Stimulated activated CD8-positive, alpha-beta memory T cell treated with anti-CD3 and anti-CD28 coated beads, Interleukin-7, amount 100 ng/mL, for 4 hours (primary cell): ENCODE results near the gene SNX1.

Experiments
- DNase-seq, 2 donors: peaks; one replicate each; pipeline ENCODE4 v3.0.0-alpha.2; 2020; ENCODE audit warnings: low read depth in 2 of 2

The SNX1 gene

GRCh38 chr15:64163659-64164362 lies 68.0 kb downstream of the SNX1 start:
- no peak for DNase-seq

DNA sequence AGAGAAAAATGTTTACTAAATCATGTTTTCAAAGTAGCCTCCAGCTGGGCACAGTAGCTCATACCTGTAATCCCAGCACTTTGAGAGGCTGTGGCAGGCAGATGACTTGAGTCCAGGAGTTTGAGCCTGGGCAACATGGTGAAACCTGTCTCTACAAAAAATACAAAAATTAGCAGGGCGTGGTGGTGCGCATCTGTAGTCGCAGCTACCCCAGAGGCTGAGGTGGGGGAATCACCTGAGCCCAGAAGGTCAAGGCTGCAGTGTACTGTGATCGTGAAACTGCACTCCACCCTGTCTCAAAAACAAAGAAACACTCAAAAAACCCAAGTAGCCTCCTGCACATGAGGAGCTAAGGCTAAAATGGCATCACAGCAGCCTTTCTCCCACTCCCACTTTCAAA lies 68.7 kb downstream of the SNX1 start:
- DNase-seq = no peak

GRCh38 chr15:64166102-64166890 lies 70.5 kb downstream of the SNX1 start:
- no peak for DNase-seq

DNA sequence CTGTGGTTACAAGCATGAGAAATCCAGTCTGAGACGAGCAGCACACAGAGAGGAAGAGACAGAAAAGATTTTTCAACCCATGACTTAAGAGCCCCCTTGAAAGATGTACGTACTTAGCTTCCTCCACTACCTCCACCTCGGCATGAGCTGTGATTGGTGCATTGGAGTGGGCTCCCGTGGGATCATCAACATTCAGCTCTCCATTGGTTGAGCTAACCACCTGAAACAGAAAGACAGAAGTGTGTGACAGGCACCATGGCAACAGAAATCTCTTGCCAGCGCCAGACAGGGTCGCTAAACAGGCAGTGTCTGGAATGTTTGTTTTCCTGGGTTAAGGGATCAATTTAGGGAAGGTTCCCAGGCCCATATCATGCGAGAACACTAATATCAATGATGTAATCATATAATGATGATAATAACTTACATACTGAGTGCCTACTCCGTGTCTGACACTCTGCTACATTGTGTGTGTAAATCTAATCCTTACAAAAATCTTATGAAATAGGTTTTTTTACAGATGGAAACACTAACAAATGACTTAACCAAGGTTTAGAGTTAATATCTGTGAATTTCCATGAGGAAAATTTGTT lies 84.5 kb downstream of the SNX1 start:
- no peak for DNase-seq

DNA sequence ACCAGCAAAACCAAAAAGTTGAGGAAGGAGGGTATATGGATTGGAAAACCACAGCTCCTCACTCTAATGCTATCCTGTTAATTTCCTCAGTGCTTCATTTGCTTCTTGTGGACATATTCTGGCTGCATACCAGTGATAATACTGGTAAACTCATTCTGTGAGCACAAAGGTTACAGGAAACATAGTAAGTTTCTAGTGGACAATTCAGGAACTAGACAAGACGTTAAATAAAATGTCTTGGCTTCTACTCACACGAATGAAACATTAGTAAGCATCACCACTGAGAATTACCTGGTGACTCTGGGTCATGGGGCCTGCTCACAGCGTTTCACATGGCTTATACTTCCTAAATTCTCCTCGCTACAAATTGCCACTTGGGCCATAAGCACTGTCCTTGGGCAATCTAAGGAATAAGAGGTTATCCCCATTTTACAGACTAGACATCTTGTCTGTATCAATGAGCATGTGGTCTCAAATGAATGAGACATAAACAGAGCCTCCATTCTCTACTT lies 87.1 kb downstream of the SNX1 start:
- no peak for DNase-seq

DNA sequence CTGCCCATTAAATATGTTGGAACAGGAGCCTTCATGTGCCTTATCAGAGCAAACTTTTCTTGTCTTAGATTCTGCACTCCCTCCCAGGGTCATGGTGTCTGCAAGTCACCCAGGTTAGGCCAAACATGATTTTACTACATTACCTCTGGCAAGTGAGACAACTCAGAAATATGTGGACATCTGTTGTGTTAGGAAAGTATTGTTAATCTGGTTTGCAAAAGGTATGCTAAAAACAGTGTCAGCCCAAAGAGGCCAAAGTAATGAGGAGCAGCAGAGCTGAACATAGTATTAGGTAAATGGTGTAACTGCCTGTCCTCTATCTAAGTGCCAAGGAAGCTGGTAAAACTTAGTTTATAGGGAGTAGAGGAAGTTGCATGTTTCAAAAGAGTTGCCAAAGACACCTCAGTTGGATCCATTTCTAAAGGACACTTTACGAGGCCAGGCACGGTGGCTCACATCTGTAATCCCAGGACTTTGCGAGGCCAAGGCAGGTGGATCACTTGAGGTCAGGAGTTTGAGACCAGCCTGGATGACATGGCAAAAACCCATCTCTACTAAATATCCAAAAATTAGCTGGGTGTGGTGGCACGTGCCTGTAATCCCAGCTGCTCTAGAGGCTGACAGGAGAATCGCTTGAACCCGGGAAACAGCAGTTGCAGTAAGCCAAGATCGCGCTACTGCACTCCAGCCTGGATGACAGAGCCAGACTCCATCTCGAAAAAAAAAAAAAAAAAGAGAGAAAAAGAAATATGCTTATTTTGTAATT lies 89.5 kb downstream of the SNX1 start:
- no peak for DNase-seq

DNA sequence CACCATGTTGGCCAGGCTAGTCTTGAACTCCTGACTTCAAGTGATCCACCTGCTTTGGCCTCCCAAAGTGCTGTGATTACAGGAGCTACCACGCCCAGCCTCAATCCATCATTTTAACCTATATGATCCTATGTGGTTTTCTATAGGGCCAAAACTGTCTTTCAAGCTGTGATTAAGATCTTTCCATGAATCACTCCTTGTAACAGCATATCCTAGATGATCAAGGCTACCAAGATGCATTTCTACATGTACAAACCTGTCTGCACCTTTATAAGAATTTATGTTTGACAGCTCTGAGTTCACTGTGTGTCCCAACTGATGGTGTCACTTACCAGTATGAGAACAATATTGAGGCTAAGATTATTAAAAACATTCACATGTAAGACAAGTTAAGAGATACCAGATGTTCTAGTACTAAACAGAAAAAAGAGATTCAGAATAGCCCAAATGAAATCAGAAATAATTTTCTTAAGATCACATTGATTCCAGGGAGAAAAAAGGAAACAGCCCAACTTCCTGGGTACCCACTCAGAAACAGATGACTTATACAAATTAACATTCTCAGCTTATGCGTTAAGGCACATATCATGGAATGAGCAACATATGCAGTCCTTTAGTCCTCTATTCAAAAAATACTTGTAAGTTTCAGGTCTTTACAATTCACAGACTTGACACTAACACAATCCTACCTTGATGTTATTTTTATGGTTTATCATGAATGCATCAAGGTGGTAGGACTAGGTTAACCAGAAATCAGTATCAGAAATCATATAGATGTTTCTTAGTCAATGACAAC lies 91.8 kb downstream of the SNX1 start:
- no peak for DNase-seq
